GM19043 (cell line): ENCODE results near the gene ASH1L.
A peak's percentile ranks its signal among the peaks of the same experiment; 100 is the strongest.
"Not testable (repeated sequence)": the region's sequence is repeated elsewhere in the genome, so short reads cannot be mapped to it uniquely, and the experiment has no call there.

Source experiments
- ATAC-seq: cut with Tn5 transposase; IDR thresholded peaks from one replicate; pipeline ENCODE4 v1.9.1; 2021; ENCODE audit warnings: low read depth; ENCODE audit not compliant: unreplicated experiment

Gene ASH1L

DNA sequence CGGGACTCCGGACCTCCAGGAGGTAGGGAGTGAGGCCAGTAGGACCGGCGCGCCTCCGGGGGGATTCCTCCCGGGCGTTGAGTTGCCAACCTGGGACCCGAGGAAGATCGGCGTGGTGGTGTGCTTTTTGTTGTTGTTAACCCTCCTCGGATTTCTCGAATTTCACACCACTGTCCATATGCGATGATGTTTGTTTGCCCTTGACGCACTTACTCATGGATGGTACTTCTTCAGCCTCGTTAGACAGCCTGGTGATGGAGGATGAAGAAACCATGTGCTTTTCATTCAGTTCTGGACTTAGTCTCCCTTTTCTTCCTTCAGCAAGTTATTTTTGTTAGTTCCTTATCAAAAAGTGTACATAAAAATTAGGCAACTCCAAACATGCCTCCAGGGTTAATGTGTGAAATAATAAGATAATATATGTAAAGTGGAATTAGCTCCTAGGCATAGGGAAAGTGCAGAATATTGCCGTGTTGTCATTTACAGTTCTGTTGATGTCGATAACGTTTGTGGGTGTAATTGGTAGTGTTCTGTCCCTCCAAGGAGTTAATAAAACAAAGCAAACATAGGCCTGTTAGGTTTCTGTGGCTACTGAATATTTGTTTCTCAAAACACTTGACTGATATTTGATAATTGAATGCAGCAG, 897 bp upstream of the ASH1L start:
- peak; percentile 3 for ATAC-seq

DNA sequence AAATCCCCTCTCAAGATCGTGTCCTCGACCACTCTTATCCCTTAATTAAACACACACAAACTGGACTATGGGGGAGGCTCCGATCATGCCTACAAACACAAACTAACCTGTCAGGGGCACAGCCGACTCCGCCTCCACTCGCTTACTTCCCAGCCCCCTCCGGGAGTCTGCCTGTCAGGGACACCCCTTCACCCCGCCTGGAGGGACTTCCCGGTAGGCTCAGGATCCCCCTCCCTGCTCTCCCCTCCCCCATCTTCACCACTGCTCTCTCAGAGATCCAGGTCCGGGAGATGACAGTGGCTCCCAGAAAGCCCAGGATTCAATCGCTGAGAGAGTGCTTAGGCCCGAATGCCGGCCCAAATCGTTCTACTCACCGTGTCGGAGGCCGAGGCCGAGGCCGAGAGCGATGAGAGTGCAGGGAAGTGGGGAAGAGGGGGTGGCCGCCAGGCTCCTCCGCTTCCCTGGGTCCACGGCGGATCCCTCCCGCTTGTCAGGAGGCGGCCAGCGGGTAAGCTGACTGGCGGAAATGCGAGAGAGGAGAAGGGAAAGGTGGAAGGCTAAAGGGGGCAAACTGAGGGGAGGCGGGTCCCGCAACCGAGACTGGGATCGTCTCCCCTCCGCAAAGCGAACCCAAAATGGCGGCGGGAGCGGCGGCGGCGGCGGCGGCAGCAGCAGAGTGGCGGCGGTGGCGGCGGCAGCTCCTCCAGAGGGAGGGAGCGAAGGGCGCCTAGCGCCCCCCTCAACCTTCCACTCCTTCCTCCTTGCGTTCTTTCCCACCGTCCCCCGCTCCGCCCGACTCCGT, 623 bp downstream of the ASH1L start:
- ATAC-seq, result peak; percentile 20

DNA sequence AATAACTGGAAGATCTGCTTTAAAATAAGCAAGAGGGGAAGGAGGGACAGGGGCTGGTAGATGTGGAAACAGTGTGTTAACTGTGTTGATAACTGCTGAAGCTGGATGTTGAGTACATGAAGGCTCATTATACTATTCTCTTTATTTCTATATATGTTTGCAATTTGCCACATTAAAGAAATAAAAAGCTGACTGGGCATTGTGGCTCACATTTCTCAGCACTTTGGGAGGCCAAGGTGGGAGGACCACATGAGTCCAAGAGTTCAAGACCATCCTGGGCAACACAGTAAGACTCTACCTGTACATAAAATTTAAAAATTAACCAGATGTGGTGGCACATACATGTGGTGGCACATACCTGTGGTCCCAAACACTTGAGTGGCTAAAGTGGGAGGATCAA, 6.7 kb downstream of the ASH1L start:
- ATAC-seq, result no peak

DNA sequence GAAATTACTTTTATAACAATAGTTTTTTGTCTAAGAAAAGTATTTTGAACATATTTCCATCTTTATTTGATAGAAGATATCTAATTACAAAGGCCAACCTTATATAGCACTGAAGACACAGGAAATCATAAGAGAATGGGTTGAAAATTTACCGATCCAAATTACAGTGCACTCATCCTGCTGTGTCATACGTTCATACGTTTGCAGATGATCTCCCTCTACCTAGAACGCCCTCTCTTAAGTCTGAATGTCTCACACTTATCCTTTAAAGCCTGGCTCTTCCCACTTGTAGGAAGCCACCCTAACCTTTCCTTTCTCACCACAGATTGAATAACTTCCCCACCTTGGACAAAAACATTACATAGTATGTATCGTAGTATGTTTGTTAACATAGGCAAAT, 9.3 kb downstream of the ASH1L start:
- ATAC-seq, result no peak

DNA sequence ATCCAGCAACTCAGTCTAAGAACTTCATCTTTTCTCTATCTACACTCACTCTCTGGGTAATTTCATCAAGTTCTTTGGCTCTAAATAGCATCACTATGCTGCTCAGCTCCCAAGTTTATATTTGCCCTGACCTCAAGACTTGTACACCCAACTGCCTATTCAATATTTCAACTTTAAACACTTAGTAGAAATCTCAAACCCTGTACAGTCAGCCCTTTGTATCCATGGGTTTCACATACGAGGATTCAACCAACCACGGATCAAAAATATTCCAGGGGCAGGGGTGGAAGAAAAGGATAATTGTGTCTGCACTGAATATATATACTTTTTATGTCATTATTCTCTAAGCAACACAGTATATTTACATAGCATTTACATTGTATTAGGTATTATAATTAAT, 13.9 kb downstream of the ASH1L start:
- ATAC-seq, result no peak

DNA sequence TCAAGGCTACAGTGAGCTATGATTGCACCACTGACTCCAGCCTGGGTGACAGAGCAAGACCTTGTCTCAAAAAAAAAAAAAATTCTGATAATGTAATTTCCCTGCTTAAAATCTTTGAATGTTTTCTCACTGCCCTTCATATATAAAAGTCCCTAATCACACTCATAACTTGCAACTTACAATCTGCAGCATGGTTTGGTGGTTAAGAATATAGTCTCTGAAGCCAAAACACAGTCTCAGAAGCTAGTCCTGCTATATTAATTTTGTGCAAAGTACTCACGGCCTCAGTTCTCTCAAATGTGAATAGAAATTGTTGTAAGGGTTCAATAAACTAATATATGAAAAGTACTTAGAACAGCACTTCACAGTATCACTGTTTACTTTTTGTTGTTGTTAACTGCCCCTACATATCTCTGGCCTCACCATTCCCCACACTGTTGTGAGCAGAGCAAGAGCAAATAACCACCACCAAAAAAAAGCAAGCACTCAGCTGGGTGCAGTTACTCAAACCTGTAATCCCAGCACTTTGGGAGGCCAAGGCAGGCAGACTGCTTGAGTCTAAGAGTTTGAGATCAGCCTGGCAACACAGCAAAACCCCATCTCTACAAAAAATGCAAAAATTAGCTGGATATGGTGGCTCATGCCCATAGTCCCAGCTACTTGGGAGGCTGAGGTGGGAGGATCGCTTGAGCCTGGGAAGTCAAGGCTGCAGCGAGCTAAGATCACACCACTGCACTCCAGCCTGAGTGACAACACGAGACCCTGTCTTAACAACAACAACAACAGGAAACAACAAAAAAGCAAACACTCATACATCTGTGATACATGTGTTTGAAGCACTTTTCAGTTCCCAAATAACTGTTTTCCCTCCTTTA, 22.4 kb downstream of the ASH1L start:
- no peak for ATAC-seq

DNA sequence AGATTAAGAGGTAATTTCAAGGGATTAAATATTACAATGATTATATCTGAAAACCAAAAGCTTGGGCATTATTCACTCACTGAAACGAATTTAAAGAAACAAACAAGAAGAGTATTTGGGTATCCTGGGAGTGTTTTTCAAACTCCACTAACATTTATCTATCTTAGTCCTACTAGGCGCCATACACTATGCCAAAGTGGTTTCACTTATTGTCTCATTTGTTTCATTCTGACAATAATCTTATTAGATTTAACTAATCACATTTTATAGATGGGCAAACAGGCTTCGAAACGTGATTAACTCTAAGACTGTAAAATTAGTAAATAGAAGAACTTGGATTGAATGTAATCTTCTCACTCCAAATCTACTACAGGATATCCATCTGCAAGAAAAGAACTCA, 25.4 kb downstream of the ASH1L start:
- no peak for ATAC-seq

DNA sequence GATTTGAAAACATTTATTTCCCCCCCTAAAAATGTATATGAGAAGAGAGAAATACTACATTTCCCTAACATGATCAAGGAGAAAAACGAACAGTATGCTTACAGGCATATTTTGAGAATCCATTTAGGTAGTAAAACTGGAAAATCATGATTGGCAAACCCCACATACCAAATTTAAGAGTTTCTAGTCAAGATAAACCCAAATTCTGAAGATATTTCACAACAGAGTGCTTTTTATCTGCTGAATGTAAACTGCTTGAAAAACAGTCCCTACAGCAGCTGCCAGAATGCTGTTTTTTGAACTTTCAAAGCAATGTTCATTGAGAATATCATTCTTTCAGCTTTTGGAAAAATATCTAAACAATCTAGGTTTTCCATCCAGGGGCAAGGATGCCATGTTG, 31.0 kb downstream of the ASH1L start:
- ATAC-seq, result no peak

DNA sequence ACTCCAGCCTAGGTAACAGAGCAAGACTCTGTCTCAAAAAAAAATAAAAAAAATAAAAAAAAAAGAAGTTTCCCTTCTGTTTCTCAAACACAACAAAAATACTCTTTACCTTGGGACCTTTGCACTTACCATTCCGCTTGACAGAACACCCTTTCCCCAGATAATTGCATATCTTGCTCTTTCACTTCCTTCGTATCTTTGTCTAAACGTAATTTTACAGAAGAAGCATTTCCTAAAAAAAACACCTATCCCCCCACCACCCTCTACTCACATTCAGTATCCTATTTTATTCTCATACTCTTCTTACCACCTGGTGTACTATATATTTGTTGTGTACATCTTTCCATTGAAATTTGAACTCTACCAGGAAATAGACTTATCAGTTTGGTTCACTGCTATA, 32.7 kb downstream of the ASH1L start:
- no peak for ATAC-seq

DNA sequence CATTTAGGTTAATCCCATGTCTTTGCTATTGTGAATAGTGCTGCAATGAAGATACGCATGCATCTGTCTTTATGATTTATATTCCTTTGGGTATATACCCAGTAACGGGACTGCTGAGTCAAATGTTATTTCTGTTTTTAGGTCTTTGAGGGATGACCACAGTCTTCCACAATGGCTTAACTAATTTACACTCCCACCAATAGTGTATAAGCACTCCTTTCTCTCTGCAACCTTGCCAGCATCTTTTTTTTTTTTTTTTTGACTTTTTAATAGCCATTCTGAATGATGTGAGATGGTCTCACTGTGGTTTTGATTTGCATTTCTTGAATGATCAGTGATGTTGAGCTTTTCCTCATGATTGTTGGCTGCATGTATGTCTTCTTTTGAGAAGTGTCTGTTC, 33.5 kb downstream of the ASH1L start:
- no peak for ATAC-seq

DNA sequence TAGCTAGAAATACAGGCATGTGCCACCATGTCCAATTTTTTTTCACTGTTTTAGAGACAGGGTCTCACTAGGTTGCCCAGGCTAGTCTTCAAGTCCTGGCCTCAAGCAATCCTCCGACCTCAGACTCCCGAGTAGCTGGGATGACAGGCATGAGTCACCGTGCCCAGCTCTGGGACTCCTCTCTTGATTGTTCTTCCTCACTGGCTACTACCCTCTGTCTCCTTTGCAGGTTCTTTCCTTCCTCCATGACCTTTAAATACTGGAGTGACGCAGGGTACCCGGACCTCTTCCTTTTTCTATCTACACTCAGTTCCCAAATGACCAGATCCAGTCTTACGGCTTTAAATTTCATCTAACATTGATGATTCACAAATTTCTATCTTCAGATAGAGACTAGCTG, 34.9 kb downstream of the ASH1L start:
- no peak for ATAC-seq

DNA sequence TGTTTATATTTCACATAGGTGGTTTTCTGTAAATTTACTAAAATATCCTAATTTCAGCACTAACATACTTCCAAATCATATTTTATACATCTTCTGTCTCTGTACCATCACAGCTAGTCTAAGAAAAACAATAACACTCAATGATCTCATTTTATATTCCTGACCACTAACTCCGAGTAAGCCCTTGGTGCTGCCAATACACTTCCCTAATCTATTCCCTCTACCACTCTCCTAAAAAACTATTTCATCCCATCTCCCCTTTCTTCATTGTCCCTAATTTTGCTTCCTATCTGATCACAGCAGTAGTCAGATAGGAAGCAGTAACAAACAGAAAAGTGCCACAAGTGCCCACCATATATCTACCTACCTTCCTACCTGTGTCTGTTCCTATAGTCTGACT, 36.2 kb downstream of the ASH1L start:
- no peak for ATAC-seq

DNA sequence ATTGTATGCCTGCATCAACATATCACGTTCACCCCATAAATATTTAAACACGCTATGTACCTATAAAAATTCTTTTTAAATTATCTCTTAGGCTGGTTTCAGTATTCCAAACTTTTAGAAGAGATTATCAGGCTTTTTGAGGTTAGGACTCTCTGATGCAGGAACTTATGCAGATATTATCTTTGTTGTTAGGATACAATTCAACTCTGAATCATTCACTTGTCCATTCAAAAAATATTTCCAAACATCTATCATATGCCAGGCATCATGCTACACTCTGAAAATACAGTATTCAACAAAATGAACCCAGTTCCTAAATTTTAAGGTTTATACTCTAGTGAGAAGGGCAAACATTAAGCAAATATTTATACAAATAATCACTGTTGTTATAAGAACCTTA, 40.5 kb downstream of the ASH1L start:
- no peak for ATAC-seq

DNA sequence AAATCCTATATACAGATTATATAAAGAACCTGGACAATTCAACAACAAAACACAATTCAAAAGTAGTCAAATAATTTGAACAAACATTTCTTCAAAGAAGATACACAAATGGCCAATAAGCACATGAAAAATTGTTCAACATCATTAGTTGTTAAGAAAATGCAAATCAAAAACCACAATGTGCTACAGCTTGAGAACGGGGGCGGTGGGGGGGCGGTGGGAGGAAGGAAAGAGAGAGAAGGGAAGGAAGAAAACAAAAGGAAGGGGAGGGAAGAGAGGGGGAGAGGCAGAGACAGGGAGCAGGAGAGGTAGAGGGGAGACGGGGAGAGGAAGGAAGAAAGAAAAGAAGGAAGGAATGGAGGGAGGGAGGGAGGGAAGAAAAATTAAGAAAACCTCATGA, 44.1 kb downstream of the ASH1L start:
- no peak for ATAC-seq

DNA sequence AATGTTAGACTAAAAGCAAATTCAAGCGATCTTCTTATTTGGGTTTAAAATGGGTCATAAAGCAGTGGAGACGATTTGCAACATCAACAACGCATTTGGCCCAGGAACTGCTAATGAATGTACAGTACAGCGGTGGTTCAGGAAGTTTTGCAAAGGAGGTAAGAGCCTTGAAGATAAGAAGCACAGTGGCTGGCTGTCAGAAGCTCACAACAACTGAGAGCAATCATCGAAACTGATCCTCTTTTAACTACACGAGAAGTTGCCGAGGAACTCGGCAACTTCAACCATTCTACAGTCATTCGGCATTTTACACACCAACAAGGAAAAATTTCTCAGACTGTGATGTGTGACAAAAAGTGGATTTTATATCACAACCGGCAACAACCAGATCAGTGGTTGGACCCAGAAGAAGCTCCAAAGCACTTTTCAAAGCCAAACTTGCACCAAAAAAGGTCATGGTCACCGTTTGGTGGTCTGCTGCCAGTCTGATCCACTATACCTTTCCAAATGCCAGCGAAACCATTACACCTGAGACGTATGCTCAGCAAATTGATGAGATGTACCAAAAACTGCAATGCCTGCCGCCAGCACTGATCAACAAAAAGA, 47.9 kb downstream of the ASH1L start:
- ATAC-seq, result no peak

DNA sequence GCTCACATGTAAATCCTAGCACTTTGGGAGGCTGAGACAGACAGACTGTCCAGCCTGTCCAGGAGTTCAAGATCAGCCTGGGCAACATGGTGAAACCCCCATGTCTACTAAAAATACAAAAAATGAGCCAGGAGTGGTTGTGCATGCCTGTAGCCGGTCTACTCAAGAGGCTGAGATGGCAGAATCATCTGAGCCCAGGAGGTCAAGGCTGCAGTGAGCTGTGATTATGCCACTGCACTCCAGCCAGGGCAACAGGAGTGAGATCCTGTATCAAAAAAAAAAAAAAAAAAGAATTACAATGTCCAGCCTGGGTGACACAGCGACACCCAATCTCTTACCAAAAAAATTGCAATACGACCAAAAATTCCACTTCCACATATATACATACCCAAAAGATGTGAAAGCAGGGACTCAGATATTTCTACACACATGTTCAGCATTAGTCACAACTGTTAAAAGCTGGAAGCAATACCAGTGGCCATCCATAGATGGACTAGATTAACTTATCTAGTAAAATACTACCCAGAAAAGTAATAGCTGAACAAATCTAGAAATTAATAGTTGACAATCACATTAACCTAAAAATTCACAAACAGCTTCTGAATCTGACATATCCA, 49.2 kb downstream of the ASH1L start:
- no peak for ATAC-seq

DNA sequence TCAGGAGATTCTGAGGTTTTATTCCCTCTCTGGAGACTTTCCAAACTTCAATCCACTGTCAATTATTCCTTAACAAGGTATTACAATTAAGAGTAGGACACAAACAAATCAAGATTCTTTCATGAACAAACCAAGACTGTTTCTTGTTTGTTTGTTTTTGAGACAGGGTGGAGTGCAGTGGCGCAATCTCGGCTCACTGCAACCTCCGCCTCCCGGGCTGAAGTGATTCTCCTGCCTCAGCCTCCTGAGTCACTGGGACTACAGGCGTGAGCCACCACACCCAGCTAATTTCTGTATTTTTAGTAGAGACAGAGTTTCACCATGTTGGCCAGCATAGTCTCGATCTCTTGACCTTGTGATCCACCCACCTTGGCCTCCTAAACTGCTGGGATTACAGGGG, 51.2 kb downstream of the ASH1L start:
- ATAC-seq, result not testable (repeated sequence)

DNA sequence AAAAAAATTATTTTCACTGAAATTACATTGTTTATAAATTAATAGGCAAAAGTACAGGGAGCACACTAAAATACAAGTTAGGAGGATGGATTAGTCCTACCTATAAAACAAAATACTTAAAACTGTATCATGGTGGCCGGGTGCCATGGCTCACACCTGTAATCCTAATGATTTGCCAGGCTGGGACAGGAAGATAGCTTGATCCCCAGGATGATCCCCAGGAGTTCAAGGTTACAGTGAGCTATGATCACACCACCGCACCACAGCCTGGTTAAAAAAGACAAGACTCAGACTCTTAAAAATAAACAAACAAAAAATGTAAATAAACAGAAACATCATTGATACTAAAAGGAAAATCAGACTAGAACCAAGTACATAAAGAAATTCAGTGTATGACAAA, 53.5 kb downstream of the ASH1L start:
- no peak for ATAC-seq

DNA sequence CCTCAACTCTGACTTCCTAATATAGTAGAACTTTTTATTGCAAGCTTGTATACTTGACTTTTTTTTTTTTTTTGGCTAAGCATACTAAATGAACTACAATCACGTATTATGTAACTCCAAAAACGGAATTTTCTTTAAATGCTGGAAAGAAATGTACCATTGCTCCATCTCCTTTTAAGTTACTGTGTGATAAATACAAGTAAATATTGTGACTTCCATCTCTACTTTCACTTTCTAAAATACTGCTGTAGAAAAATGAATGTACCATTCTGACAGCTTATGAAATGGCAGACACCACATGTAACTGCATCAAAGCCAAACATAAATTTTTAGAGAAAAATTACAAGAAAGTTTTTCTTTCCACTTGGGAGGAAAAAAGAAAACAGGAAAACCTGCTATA, 54.7 kb downstream of the ASH1L start:
- no peak for ATAC-seq

DNA sequence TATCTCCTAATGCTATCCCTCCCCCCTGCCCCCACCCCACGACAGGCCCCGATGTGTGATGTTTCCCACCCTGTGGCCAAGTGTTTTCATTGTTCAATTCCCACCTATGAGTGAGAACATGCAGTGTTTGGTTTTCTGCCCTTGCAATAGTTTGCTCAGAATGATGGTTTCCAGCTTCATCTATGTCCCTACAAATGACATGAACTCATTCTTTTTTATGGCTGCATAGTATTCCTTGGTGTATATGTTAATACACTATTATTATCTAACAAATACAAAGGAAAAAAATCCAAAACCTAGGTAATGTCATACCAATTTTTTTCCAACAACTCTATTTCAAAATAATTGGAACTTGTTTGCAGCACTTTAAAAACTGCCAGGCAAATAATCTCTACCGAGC, 56.6 kb downstream of the ASH1L start:
- ATAC-seq, result not testable (repeated sequence)

DNA sequence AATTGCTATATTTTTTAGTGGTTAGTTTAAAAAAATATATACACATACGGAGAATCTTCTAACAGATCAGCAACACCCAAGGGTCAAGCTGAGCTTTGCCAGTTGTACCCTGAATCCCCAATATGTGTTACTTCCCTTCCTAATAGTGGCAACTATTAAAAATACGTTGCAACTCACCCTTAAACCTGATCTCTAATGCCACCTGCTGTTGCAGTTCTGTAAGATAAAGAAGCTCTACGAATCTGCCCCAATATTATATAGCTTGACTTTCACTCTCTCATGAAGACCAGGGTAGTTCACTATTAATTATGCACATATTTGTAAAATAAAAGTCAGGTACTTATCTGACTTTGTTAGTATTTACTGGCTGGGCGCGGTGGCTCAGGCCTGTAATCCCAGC, 58.4 kb downstream of the ASH1L start:
- ATAC-seq, result no peak
